GM18907 (cell line): ENCODE measurements around the gene NFYB.
"Not testable (repeated sequence)": the region's sequence is repeated elsewhere in the genome, so short reads cannot be mapped to it uniquely, and the experiment has no call there.

Experiments
- ATAC-seq: cut with Tn5 transposase; IDR thresholded peaks from one replicate; pipeline ENCODE4 v1.9.1; 2021; ENCODE audit warnings: mild to moderate bottlenecking, moderate library complexity; ENCODE audit not compliant: unreplicated experiment

The NFYB gene

DNA sequence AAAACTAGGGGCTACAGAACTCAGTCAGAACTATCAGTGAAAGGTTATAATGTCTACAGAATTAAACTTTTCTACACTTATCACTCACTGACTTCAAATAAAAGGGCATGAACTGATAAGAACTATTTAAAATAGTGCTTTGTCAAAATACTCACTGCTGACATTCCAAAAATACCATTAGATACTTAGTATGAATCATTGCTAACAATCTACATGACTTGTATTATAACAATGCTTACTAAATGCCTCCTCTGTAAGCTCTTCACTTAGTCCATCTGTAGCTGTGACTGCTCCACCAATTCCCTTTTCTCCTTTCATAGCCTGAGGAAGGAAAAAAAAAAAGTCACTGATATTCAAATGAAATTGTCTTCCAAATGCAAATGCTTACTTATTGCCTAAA lies 17.0 kb downstream of the NFYB start:
- no peak for ATAC-seq

DNA sequence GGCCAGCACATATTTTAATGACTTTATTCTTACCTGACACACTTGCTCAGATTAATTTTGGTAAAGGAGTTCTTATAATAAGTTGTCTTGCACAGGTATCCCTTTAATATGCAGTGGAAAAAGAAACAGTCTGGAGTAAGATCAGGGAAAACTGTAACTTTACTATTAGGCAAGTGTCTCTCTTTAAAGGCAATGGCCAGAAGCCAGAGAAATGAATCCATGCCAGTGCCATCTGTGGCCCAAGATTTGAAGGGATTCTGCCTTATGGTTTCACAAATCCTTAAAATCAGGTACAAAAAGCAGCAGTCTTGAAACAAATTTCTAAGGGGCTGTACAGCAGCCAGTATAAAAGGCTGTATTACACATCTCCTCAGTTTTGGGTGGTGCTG lies 22.4 kb downstream of the NFYB start:
- no peak for ATAC-seq

DNA sequence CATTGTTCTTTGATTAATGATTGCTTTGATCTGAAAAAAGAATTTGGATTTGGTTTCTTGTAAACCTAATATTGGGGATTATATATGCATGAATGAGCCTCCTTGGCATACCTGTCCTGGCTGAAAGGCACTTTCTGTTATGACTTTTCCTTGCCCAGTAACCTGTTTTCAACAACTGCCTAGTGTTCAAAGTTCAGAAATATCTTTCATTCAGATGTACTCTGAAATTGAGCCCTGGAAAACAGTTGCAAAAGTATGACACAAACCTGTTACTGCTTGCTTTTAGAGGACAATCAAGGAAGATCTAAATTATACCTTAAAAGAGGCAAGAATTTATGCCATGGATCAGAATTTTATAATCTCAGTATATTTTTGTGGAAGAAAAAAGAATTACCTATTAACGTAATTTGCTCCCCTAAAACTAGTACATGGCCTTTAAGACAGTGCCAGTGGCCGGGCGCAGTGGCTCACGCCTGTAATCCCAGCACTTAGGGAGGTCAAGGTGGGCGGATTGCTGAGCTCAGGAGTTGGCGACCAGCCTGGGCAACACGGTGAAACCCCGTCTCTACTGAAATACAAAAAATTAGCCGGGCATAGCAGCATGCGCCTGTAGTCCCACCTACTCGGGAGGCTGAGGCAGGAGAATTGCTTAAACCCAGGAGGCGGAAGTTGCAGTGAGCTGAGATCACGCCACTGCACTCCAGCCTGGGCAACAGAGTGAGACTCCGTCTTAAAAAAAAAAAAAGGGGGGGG lies 23.0 kb downstream of the NFYB start:
- ATAC-seq, result not testable (repeated sequence)

GRCh38 chr12:104109446-104110271 lies 28.4 kb downstream of the NFYB start:
- no peak for ATAC-seq

DNA sequence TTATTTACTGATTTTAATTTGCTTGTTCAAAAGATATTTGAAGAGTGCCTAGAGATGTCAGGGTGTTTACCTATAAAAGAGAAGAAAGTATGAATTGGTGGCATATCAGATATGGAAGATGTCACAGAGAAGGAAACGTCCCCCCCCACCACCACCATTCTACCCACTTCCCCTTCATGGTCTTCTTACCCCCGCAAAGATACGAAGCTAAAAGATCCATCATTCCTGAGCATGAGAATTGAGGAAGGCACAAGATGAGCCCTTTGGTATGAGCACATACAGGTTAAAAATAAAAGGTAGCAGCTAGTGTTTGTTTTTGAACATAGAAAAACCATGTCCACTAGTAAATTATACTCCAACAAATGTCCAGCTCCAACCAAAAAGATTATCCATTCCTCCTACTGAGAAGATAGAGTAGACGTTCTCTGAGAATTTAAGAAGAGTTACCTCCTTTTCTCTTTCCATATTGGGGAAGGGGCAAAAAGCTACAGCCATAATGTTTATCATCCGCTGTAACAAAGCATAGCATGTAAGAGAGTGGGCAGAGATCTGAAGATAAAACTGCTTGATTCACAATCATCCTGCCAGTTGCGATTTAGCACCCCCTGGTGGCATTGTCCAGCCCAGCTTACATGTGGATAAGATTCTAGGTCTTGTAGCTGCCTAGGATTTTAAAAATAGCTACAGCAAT lies 29.1 kb downstream of the NFYB start:
- peak; percentile 67 for ATAC-seq

GRCh38 chr12:104106965-104107364 lies 31.0 kb downstream of the NFYB start:
- ATAC-seq, result no peak

DNA sequence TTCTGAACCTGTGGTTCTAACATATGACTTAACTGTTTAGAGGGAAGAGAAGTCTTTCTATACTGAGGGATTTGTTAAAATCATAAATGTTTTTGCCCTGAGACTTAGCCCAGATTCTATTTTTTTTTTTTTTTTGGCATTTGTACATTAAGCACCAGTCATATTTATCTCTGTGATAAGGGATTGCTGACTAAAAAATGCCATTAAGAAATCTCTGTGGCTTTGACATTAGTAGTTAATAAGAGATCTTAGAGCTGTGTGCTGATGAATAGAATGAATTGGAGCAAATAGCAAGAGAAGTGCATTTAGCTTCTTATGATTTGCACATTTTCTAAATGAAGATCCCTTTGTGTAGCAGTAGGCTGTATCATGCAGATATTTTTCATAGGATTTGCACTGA lies 32.5 kb downstream of the NFYB start:
- ATAC-seq, result no peak

- no peak for ATAC-seq
Measured at GRCh38 chr12:104097954-104098353, 40.1 kb downstream of the NFYB start.

GRCh38 chr12:104095289-104095688 lies 42.7 kb downstream of the NFYB start:
- ATAC-seq, result no peak

DNA sequence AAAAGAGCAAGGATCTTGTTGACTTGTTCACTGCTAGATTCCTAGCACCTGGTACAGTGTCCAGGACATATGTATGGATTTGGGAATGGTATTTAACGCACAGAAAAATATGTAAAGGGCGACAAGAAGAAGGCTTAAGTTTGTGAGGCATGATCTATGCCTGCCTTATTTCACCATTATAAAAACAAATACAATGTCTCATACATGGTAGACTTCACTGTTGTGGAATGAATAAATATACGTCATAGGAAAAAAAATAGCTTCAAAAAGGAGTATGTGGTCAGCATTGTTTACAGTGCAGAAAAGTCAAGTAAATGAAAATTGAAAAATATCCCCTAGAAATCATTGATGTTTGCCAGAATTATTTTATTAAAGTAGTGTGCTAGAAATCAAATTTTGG lies 43.7 kb downstream of the NFYB start:
- no peak for ATAC-seq

- no peak for ATAC-seq
Measured at GRCh38 chr12:104091136-104091535, 46.9 kb downstream of the NFYB start.

- ATAC-seq, result no peak
Measured at GRCh38 chr12:104090685-104091084, 47.3 kb downstream of the NFYB start.

DNA sequence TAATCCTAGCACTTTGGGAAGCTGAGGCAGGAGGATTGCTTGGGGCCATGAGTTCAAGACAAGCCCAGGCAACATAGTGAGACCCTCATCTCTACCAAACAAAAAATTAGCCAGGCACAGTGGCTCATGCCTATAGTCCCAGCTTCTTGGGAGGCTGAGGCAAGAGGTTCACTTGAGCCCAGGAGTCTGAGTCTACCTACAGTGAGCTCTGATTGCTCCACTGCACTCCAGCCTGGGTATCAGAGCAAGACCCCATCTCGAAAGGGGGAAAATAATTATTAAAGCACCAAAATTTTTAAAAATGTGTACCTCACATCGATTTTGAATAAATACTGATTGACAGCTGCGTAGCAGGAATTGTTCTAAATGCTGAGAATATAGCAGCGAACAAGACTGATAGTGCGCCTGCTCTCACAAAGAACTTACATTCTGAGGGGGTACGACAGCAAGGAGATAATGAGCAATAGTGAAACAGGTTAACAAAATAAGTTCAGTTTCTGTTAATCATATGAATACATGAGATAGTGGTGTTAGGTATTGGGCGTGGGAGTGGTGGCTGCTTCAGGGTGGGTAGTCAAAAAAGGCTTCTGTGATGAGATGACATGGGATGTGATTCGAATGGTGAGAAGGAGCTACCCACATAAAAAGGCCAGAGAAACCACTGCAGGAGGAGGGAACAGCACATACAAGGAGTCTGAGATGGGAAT lies 54.1 kb downstream of the NFYB start:
- ATAC-seq, result peak; percentile 80

DNA sequence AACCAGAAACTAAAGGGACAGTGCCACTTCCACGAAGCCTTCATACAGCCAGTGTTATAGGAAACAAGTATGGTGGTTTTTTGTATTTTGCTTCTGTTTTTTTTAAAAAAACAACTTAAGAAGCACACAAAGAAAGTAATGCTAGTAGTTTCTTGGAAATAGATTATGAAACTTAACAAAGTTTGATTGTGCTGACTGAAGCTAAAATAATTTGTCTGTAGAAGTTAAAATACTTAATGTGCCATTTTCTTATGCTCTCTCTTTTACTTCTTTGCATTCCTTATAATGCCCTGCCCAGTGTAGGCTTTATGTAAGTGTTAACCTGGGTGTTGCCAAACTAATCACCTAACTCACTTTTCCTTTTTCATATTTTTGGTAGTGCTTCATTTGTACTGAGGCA lies 57.2 kb downstream of the NFYB start:
- no peak for ATAC-seq

GRCh38 chr12:104079024-104079423 lies 59.0 kb downstream of the NFYB start:
- ATAC-seq, result no peak

GRCh38 chr12:104073699-104074098 lies 64.3 kb downstream of the NFYB start:
- ATAC-seq, result no peak

DNA sequence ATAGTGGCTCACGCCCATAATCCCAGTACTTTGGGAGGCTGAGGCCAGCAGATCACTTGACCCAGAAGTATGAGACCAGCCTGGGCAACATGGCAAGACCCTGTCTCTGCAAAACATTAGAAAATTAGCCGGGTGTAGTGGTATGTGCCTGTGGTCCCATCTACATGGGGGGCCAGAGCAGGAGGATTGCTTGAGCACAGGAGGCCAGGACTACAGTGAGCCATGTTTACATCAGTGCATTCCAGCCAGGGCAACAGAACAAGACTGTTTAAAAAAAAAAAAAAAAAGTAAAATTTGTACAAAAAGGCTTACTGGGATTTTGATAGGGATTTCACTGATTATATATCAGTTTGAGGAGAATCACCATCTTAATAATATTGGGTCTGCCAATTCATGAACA lies 65.9 kb downstream of the NFYB start:
- no peak for ATAC-seq
